AG04450 (cell line): ENCODE measurements around the gene DPH1. TPM values are rescaled to one million over a fixed set of nuclear protein-coding genes. Genes with fewer than 3 reads are reported as not detected.

Experiments used
- CTCF ChIA-PET: fragments of 300-600, 350-600 bp; formaldehyde crosslinking; extraction: SDS; loops from one replicate; lab custom pipeline; 2022; ENCODE audit warnings: antibody characterized with exemption, inconsistent platforms; lab: Charles Lee
- POLR2A ChIA-PET: fragments of 350-600 bp; formaldehyde crosslinking; extraction: SDS; loops from one replicate; lab custom pipeline; 2021; ENCODE audit warnings: antibody characterized with exemption, inconsistent platforms; lab: Yijun Ruan, JAX
- DNase-seq: peaks from one replicate; pipeline ENCODE4 v3.0.0-alpha.2; 2011; ENCODE audit warnings: low read depth, low spot score
- H3K27ac ChIP-seq: one replicate; pipeline ENCODE4 v1.5.1; 2012; ENCODE audit warnings: low read depth, low read length, control low read depth
- H3K27me3 ChIP-seq: one replicate; pipeline ENCODE4 v1.6.0; 2012; ENCODE audit warnings: low read length; ENCODE audit not compliant: control insufficient read depth, insufficient read depth
- H3K4me3 ChIP-seq: 2 replicates; pipeline ENCODE4 v1.5.1; 2011; ENCODE audit warnings: mild to moderate bottlenecking, low read depth, low read length, control low read depth
- H3K9me3 ChIP-seq: 2 replicates; pipeline ENCODE4 v1.5.1; 2012; ENCODE audit warnings: low read length; ENCODE audit not compliant: control insufficient read depth, insufficient read depth
- CTCF ChIP-seq: IDR thresholded peaks from 2 replicates; pipeline ENCODE4 v1.5.1; 2011; ENCODE audit warnings: low read depth, low read length, control low read depth, inconsistent platforms
- polyA plus RNA-seq: library from polyadenylated mRNA; depleted of rRNA; stranded (reverse); fragments of >200 nt; gene quantifications from 2 replicates; pipeline ENCODE4 v1.2.3, GENCODE V29; 2011

The DPH1 gene
- polyA plus RNA-seq, 1 experiment, result 25.3 TPM

GRCh38 chr17:2042933-2043332, 13.0 kb downstream of the DPH1 start:
- CTCF ChIA-PET, result no interaction called here
- TF ChIP-seq CTCF, result no peak
- POLR2A ChIA-PET, result no interaction called here
- Histone ChIP-seq H3K4me3 (peak overlapping the region; percentile 89), H3K9me3 (no peaks in the 10 kb centered on the region), H3K27me3 (no peaks in the 10 kb centered on the region), H3K27ac (peak overlapping the region; percentile 52)
- no peak for DNase-seq

- no peak overlapping the region for H3K4me3 ChIP-seq
- ChIA-PET POLR2A (interaction anchor here (0.6 to 0.7 kb wide), 3 partner anchors 220 to 786 kb away, joined by 3 to 9 read pairs (median 5); no protein-coding TSS in a partner anchor), CTCF (interaction anchor here (0.7 to 1.9 kb wide), 3 partner anchors 11 to 214 kb away, joined by 3 to 8 read pairs (median 3); no protein-coding TSS in a partner anchor)
- no peak for DNase-seq
- no peak for TF ChIP-seq CTCF
- H3K9me3 ChIP-seq, result no peaks in the 10 kb centered on the region
- peak overlapping the region; percentile 65 for H3K27ac ChIP-seq
- H3K27me3 ChIP-seq, result no peaks in the 10 kb centered on the region
Measured at GRCh38 chr17:2043785-2044184, 13.8 kb downstream of the DPH1 start.

- Histone ChIP-seq H3K27me3 (no peaks in the 10 kb centered on the region), H3K4me3 (no peak overlapping the region), H3K27ac (peak overlapping the region; percentile 65), H3K9me3 (no peaks in the 10 kb centered on the region)
- CTCF ChIA-PET, result interaction anchor here (0.9 to 1.9 kb wide), 2 partner anchors 10 to 136 kb away, joined by 3 to 8 read pairs; no protein-coding TSS in a partner anchor
- POLR2A ChIA-PET, result interaction anchor here (0.5 to 0.7 kb wide), 4 partner anchors 13 to 151 kb away, joined by 4 to 12 read pairs (median 5); no protein-coding TSS in a partner anchor
- DNase-seq, result no peak
- TF ChIP-seq CTCF, result no peak
Measured at GRCh38 chr17:2044263-2044894, 14.4 kb downstream of the DPH1 start.

GRCh38 chr17:2047590-2047989, 17.6 kb downstream of the DPH1 start:
- ChIA-PET POLR2A (no interaction called here), CTCF (interaction anchor here (1.9 kb wide), 1 partner anchor 139 kb away, joined by 6 read pairs; no protein-coding TSS in a partner anchor)
- no peak for TF ChIP-seq CTCF
- Histone ChIP-seq H3K27me3 (peaks cover 4% of the 10 kb centered on the region), H3K27ac (no peak overlapping the region), H3K4me3 (no peak overlapping the region), H3K9me3 (no peaks in the 10 kb centered on the region)
- DNase-seq, result no peak

GRCh38 chr17:2048805-2049204, 18.9 kb downstream of the DPH1 start:
- no peak for DNase-seq
- Histone ChIP-seq H3K4me3 (peak overlapping the region; percentile 67), H3K27ac (no peak overlapping the region), H3K27me3 (peaks cover 4% of the 10 kb centered on the region), H3K9me3 (no peaks in the 10 kb centered on the region)
- CTCF ChIA-PET, result interaction anchor here (1.4 to 1.9 kb wide), 2 partner anchors 17 to 140 kb away, joined by 3 to 6 read pairs; no protein-coding TSS in a partner anchor
- POLR2A ChIA-PET, result no interaction called here
- TF ChIP-seq CTCF, result no peak
